Measurements from ENCODE around the gene SRSF8. TPM values are rescaled to one million over a fixed set of nuclear protein-coding genes. Genes with fewer than 3 reads are reported as not detected.
A peak's percentile ranks its signal among the peaks of the same experiment; 100 is the strongest.

Gene SRSF8
- polyA plus RNA-seq, 1 of the 3 experiments (the other 2 are of a cell fraction): 25.4 TPM

GRCh38 chr11:95091663-95092180, 25.0 kb downstream of the SRSF8 start:
- no peaks in the 10 kb centered on the region; the same call in 1 of the 2 replicates for H3K79me2 ChIP-seq (ENCODE audit: insufficient read depth)
- H3K27me3 ChIP-seq (ENCODE audit: insufficient read depth): no peaks in the 10 kb centered on the region
- ChIA-PET CTCF (interaction anchor here (1.0 to 6.5 kb wide), 6 partner anchors 10 to 614 kb away, joined by 3 to 52 read pairs (median 5); partner anchors contain the start of gene SRSF8), POLR2A (no interaction called here)
- no peak overlapping the region for H3K9ac ChIP-seq
- no peak overlapping the region for H3K4me3 ChIP-seq (ENCODE audit: low read depth in 2 of 2, low read length in 1 of 2)
- peaks cover 19% of the 10 kb centered on the region for H3F3A ChIP-seq (replicated peaks; ENCODE audit: insufficient read depth)
- no peaks in the 10 kb centered on the region for H4K20me1 ChIP-seq (ENCODE audit: insufficient read depth)
- H3K36me3 ChIP-seq (replicated peaks in 1 of 2; ENCODE audit: control insufficient read depth in 1 of 2, insufficient read depth in 2 of 2, low read length in 1 of 2): no peaks in the 10 kb centered on the region
- H3K9me2 ChIP-seq: no peaks in the 10 kb centered on the region
- no peak for TF ChIP-seq PBX3 (IDR thresholded peaks at IDR 0.05)
- H3K9me3 ChIP-seq: no peaks in the 10 kb centered on the region
- H3K4me2 ChIP-seq: peak overlapping the region; percentile 79; the same call in 1 of the 2 replicates
- no peak overlapping the region for H2AFZ ChIP-seq (ENCODE audit: low read depth)
- DNase-seq: no peak
- no peak overlapping the region for H3K27ac ChIP-seq (ENCODE audit: low read depth in 2 of 2, low read length in 1 of 2)
- peaks cover 13 to 36% of the 10 kb centered on the region in 2 experiments; a peak in 2 of 4 replicates for H3K4me1 ChIP-seq (ENCODE audit: control insufficient read depth in 1 of 2, insufficient read depth in 2 of 2, low read depth in 1 of 2, low read length in 1 of 2)

- Histone ChIP-seq H3K9me3 (no peaks in the 10 kb centered on the region), H3K4me1 (ENCODE audit: control insufficient read depth in 1 of 2, insufficient read depth in 2 of 2, low read depth in 1 of 2, low read length in 1 of 2) (peaks cover 13 to 38% of the 10 kb centered on the region in 2 experiments; a peak in 2 of 4 replicates), H3K4me3 (ENCODE audit: low read depth in 2 of 2, low read length in 1 of 2) (no peak overlapping the region), H3K9ac (no peak overlapping the region), H3K4me2 (peak overlapping the region; percentile 42; the same call in 1 of the 2 replicates), H3K27me3 (ENCODE audit: insufficient read depth) (no peaks in the 10 kb centered on the region), H3K9me2 (no peaks in the 10 kb centered on the region), H3K36me3 (replicated peaks in 1 of 2; ENCODE audit: control insufficient read depth in 1 of 2, insufficient read depth in 2 of 2, low read length in 1 of 2) (no peaks in the 10 kb centered on the region), H2AFZ (ENCODE audit: low read depth) (no peak overlapping the region), H4K20me1 (ENCODE audit: insufficient read depth) (no peaks in the 10 kb centered on the region), H3F3A (replicated peaks; ENCODE audit: insufficient read depth) (peaks cover 19% of the 10 kb centered on the region), H3K79me2 (ENCODE audit: insufficient read depth) (no peaks in the 10 kb centered on the region; the same call in 1 of the 2 replicates), H3K27ac (ENCODE audit: low read depth in 2 of 2, low read length in 1 of 2) (no peak overlapping the region)
- ChIA-PET CTCF (interaction anchor here (0.9 to 6.5 kb wide), 5 partner anchors 9 to 613 kb away, joined by 3 to 52 read pairs (median 4); partner anchors contain the start of gene SRSF8), POLR2A (no interaction called here)
- WGBS (ENCODE audit: low lambda C conversion rate): 10% methylated on average over 2 of the region's 5 CpGs
- no peak for TF ChIP-seq NFIC (IDR thresholded peaks at IDR 0.05; ENCODE audit: borderline replicate concordance)
- TF ChIP-seq ZBTB33 (IDR thresholded peaks at IDR 0.05; ENCODE audit: borderline replicate concordance, low read depth): no peak
- no peak for TF ChIP-seq YY1 (IDR thresholded peaks at IDR 0.05; ENCODE audit: low read depth)
- TF ChIP-seq CHD2 (IDR thresholded peaks at IDR 0.05; ENCODE audit: low read length, partially characterized antibody): no peak
- TF ChIP-seq FOSL2 (IDR thresholded peaks at IDR 0.05; ENCODE audit: borderline replicate concordance, low read depth): peak; percentile 62; the same call in 1 of the 2 replicates
- peak; percentile 53 for TF ChIP-seq CTCF (IDR thresholded peaks at IDR 0.05)
- TF ChIP-seq RFX5 (IDR thresholded peaks at IDR 0.05; ENCODE audit: low read length): no peak
- no peak for TF ChIP-seq ELF1 (IDR thresholded peaks at IDR 0.05)
- TF ChIP-seq GABPA (IDR thresholded peaks at IDR 0.05; ENCODE audit: low read depth): no peak
- TF ChIP-seq TAF1 (IDR thresholded peaks at IDR 0.05; ENCODE audit: borderline replicate concordance, low read depth, low read length): no peak
- TF ChIP-seq MXI1 (IDR thresholded peaks at IDR 0.05; ENCODE audit: low read depth, low read length): no peak
- DNase-seq: peak; percentile 34
Observed at GRCh38 chr11:95092549-95093324, 26.0 kb downstream of the SRSF8 start.

Data from SK-N-SH (cell line).